H1 (cell line): ENCODE results near the gene MTMR6. TPM values are rescaled to one million over a fixed set of nuclear protein-coding genes. Genes with fewer than 3 reads are reported as not detected.

Experiments
- CBX8 ChIP-seq: fragments of 300-800, 300-1000 bp; sonication (generic); IDR thresholded peaks from 2 replicates; pipeline ENCODE4 v1.7.1; 2016; ENCODE audit warnings: low read depth, low read length, borderline replicate concordance
- CEBPB ChIP-seq: IDR thresholded peaks from 2 replicates; pipeline ENCODE4 v1.6.1; 2012; ENCODE audit warnings: low read depth, low read length
- CHD2 ChIP-seq: IDR thresholded peaks from 2 replicates; pipeline ENCODE4 v1.6.1; 2012; ENCODE audit warnings: low read length, improper control_type of control experiment
- CREB1 ChIP-seq: IDR thresholded peaks from 2 replicates; pipeline ENCODE4 v1.6.1; 2012; ENCODE audit warnings: inconsistent platforms
- CTCF ChIP-seq, 3 experiments: IDR thresholded peaks; 1 replicate in 2 of 3; 2 replicates in 1 of 3; pipeline versions ENCODE4 v1.5.1 to v1.6.1; 2011; ENCODE audit warnings: low read length in 3 of 3, mild to moderate bottlenecking in 3 of 3, inconsistent platforms in 2 of 3, low read depth in 1 of 3, moderate library complexity in 1 of 3; ENCODE audit not compliant: insufficient read depth in 1 of 3; ENCODE audit errors: control extremely low read depth in 1 of 3
- EGR1 ChIP-seq: IDR thresholded peaks from 2 replicates; pipeline ENCODE4 v1.6.1; 2011; ENCODE audit warnings: low read depth, low read length, borderline replicate concordance
- FOSL1 ChIP-seq: IDR thresholded peaks from 2 replicates; pipeline ENCODE4 v1.6.1; 2011; ENCODE audit warnings: mild to moderate bottlenecking, low read depth, low read length, moderate library complexity; ENCODE audit not compliant: insufficient read depth
- GABPA ChIP-seq: IDR thresholded peaks from 2 replicates; pipeline ENCODE4 v1.6.1; 2011; ENCODE audit warnings: mild to moderate bottlenecking, low read length, moderate library complexity, borderline replicate concordance; ENCODE audit not compliant: insufficient read depth
- HDAC2 ChIP-seq, 2 experiments: fragments of 300-600 bp in 1 of 2; sonication (generic) in 1 of 2; IDR thresholded peaks; 2 replicates each; pipeline ENCODE4 v1.6.1; 2011 to 2012; ENCODE audit warnings: low read depth in 2 of 2, low read length in 2 of 2, mild to moderate bottlenecking in 2 of 2, moderate library complexity in 2 of 2, borderline replicate concordance in 1 of 2, inconsistent platforms in 1 of 2
- HDAC6 ChIP-seq: IDR thresholded peaks from one replicate; pipeline ENCODE4 v1.7.1; 2012; ENCODE audit warnings: low read depth, mild to moderate bottlenecking, inconsistent platforms, low read length, moderate library complexity
- JUN ChIP-seq: IDR thresholded peaks from 2 replicates; pipeline ENCODE4 v1.6.1; 2011; ENCODE audit warnings: low read depth, mild to moderate bottlenecking, improper control_type of control experiment, low read length
- JUND ChIP-seq: IDR thresholded peaks from 2 replicates; pipeline ENCODE4 v1.6.1; 2011; ENCODE audit warnings: mild to moderate bottlenecking, improper control_type of control experiment, low read length
- NANOG ChIP-seq: IDR thresholded peaks from 2 replicates; pipeline ENCODE4 v1.6.1; 2011; ENCODE audit warnings: low read length, low read depth, mild to moderate bottlenecking, inconsistent platforms; ENCODE audit not compliant: insufficient read depth, poor library complexity, severe bottlenecking
- POLR2A ChIP-seq, 2 experiments: IDR thresholded peaks; 1 replicate in 1 of 2; 2 replicates in 1 of 2; pipeline ENCODE4 v1.6.1; 2011; ENCODE audit warnings: low read depth in 2 of 2, low read length in 2 of 2, mild to moderate bottlenecking in 2 of 2; ENCODE audit errors: control extremely low read depth in 1 of 2
- POLR2AphosphoS5 ChIP-seq: IDR thresholded peaks from 2 replicates; pipeline ENCODE4 v1.6.1; 2011; ENCODE audit warnings: low read depth, low read length
- RBBP5 ChIP-seq: IDR thresholded peaks from 2 replicates; pipeline ENCODE4 v1.7.1; 2012; ENCODE audit warnings: low read depth, mild to moderate bottlenecking, inconsistent platforms, low read length, moderate library complexity, borderline replicate concordance
- RNF2 ChIP-seq: fragments of 200-900, 300-1000 bp; sonication (generic); IDR thresholded peaks from 2 replicates; pipeline ENCODE4 v1.7.1; 2016; ENCODE audit warnings: borderline replicate concordance, low read depth, mild to moderate bottlenecking, antibody characterized with exemption, low read length; ENCODE audit not compliant: poor library complexity, severe bottlenecking; ENCODE audit errors: missing control alignments
- SIRT6 ChIP-seq: IDR thresholded peaks from one replicate; pipeline ENCODE4 v1.7.1; 2012; ENCODE audit warnings: low read length, inconsistent platforms
- SIX5 ChIP-seq: IDR thresholded peaks from 2 replicates; pipeline ENCODE4 v1.6.1; 2011; ENCODE audit warnings: mild to moderate bottlenecking, low read depth, low read length
- SRF ChIP-seq: IDR thresholded peaks from 2 replicates; pipeline ENCODE4 v1.6.1; 2011; ENCODE audit warnings: mild to moderate bottlenecking, low read depth, low read length, moderate library complexity
- TCF12 ChIP-seq: IDR thresholded peaks from 2 replicates; pipeline ENCODE4 v1.6.1; 2011; ENCODE audit warnings: low read depth, mild to moderate bottlenecking, low read length
- TEAD4 ChIP-seq: IDR thresholded peaks from 2 replicates; pipeline ENCODE4 v1.6.1; 2012; ENCODE audit warnings: low read depth, low read length, inconsistent platforms, mixed read lengths
- polyA plus RNA-seq, 7 experiments: library from polyadenylated mRNA; depleted of rRNA in 3 of 7; stranded (reverse) in 5 of 7; unstranded in 2 of 7; fragments of >200 nt in 5 of 7; fragments of 200-250 nt in 2 of 7; gene quantifications; 1 replicate in 5 of 7; 2 replicates in 1 of 7; 4 replicates in 1 of 7; pipeline versions ENCODE4 v1.2.1 to v1.2.3, GENCODE V29; 2011 to 2013; ENCODE audit warnings: missing spikeins in 2 of 7, mixed read lengths in 2 of 7
- total RNA-seq: library from RNA; stranded (reverse); fragmentation: NEBNext Ultra II Directional; extraction: Animal tissue kit (Norgen Biotek cat#: 25700); gene quantifications from 2 replicates; pipeline ENCODE4 v1.2.1, GENCODE V29; 2021

MTMR6 gene
- total and polyA plus RNA-seq, 2 of the 8 experiments (the other 6 are each of a cell fraction or from before 2014, with no cell fraction given) = 2.1 to 8.4 TPM

- no peak for TF ChIP-seq FOSL1
- no peak for TF ChIP-seq HDAC6
- no peak for TF ChIP-seq RNF2
- no peak for TF ChIP-seq JUN
- TF ChIP-seq POLR2AphosphoS5 = peak; percentile 59; the same call in 1 of the 2 replicates
- peak; percentile 96 to 97; a peak in 3 of 4 replicates for TF ChIP-seq HDAC2 (IDR thresholded peaks at IDR 0.05; ENCODE audit: borderline replicate concordance in 1 of 2, low read depth in 2 of 2, low read length in 2 of 2)
- TF ChIP-seq CHD2 = no peak
- peak in 1 of 2 experiments; percentile 81; a peak in 2 of 3 replicates for TF ChIP-seq POLR2A (IDR thresholded peaks at IDR 0.05; ENCODE audit: control extremely low read depth in 1 of 2, low read depth in 2 of 2, low read length in 2 of 2)
- TF ChIP-seq GABPA = no peak
- TF ChIP-seq CEBPB = no peak
- peak; percentile 76; the same call in 1 of the 2 replicates for TF ChIP-seq EGR1
- TF ChIP-seq TCF12 = no peak
- peak; percentile 35; the same call in 1 of the 2 replicates for TF ChIP-seq TEAD4
- TF ChIP-seq SRF = no peak
- no peak for TF ChIP-seq SIX5
- TF ChIP-seq SIRT6 = no peak
- TF ChIP-seq CBX8 = no peak
- no peak for TF ChIP-seq JUND
- TF ChIP-seq NANOG = no peak
- no peak for TF ChIP-seq CTCF (IDR thresholded peaks at IDR 0.05; ENCODE audit: control extremely low read depth in 1 of 3, insufficient read depth in 1 of 3, low read depth in 1 of 3, low read length in 3 of 3)
- TF ChIP-seq RBBP5 = 0 out of 2 replicates have a peak, but pooled peaks have one; percentile 59
- peak; percentile 79 for TF ChIP-seq CREB1
Measured at GRCh38 chr13:25301347-25302113, 14.2 kb upstream of the MTMR6 start, which contains the start of gene NUP58 (continued).
